Endodermal cell (in vitro differentiated cells): ENCODE results near the gene CXCL16. TPM values are rescaled to one million over a fixed set of nuclear protein-coding genes. Genes with fewer than 3 reads are reported as not detected.

ENCODE experiments used
- DNase-seq: peaks from one replicate; pipeline ENCODE4 v3.0.0-alpha.2; 2017
- H3K27ac ChIP-seq: 2 replicates; pipeline ENCODE4 v1.5.1; 2013; ENCODE audit warnings: mild to moderate bottlenecking, low read depth, low read length, moderate library complexity
- H3K27me3 ChIP-seq: 2 replicates; pipeline ENCODE4 v1.6.1; 2013; ENCODE audit warnings: mild to moderate bottlenecking, low read length, moderate library complexity; ENCODE audit not compliant: insufficient read depth, control insufficient read depth, poor library complexity, severe bottlenecking
- H3K36me3 ChIP-seq: 2 replicates; pipeline ENCODE4 v1.7.0; 2013; ENCODE audit warnings: mild to moderate bottlenecking, low read length, moderate library complexity; ENCODE audit not compliant: control insufficient read depth, insufficient read depth
- H3K4me1 ChIP-seq: one replicate; pipeline ENCODE4 v1.7.0; 2013; ENCODE audit warnings: low read length; ENCODE audit not compliant: control insufficient read depth, insufficient read depth
- H3K4me3 ChIP-seq: 2 replicates; pipeline ENCODE4 v1.5.1; 2013; ENCODE audit warnings: mild to moderate bottlenecking, low read length, moderate library complexity
- H3K9ac ChIP-seq: 2 replicates; pipeline ENCODE4 v1.6.1; 2013; ENCODE audit warnings: mild to moderate bottlenecking, low read length, moderate library complexity; ENCODE audit not compliant: poor library complexity, severe bottlenecking; ENCODE audit errors: extremely low read depth
- H3K9me3 ChIP-seq: 2 replicates; pipeline ENCODE4 v1.6.1; 2013; ENCODE audit warnings: mild to moderate bottlenecking, low read length, moderate library complexity; ENCODE audit not compliant: control insufficient read depth
- H3K27ac Mint-ChIP-seq: 2 replicates; pipeline ENCODE4 v1.8.0; 2020; ENCODE audit warnings: mixed read lengths
- H3K27me3 Mint-ChIP-seq: 2 replicates; pipeline ENCODE4 v1.8.0; 2021; ENCODE audit warnings: mild to moderate bottlenecking, mixed read lengths; ENCODE audit not compliant: insufficient read depth
- H3K36me3 Mint-ChIP-seq: 2 replicates; pipeline ENCODE4 v1.8.0; 2020; ENCODE audit warnings: low read depth, mixed read lengths
- H3K4me1 Mint-ChIP-seq: 2 replicates; pipeline ENCODE4 v1.8.0; 2020; ENCODE audit warnings: mixed read lengths
- H3K4me3 Mint-ChIP-seq: 2 replicates; pipeline ENCODE4 v1.8.0; 2020; ENCODE audit warnings: mild to moderate bottlenecking, moderate library complexity, mixed read lengths
- H3K9me3 Mint-ChIP-seq: 2 replicates; pipeline ENCODE4 v1.8.0; 2020; ENCODE audit warnings: mild to moderate bottlenecking, mixed read lengths
- WGBS, 2 experiments: methylation state at CpG; one replicate each; pipeline versions ENCODE4 v1.1.5 to v1.1.7; 2013; ENCODE audit warnings: missing lambda C conversion rate in 2 of 2, mixed read lengths in 1 of 2; ENCODE audit not compliant: insufficient coverage in 1 of 2, insufficient read length in 1 of 2; 5-methylcytosine and 5-hydroxymethylcytosine counted together
- total RNA-seq, 2 donors: library from RNA; stranded (reverse); fragmentation: NEBNext Ultra II Directional in 1 of 2; extraction: Animal tissue kit (Norgen Biotek cat#: 25700) in 1 of 2; gene quantifications; 2 replicates in 1 of 2; 3 replicates in 1 of 2; pipeline ENCODE4 v1.2.1, GENCODE V29; 2021
- TF ChIP-seq, protein P1 (sequence below): fragments of 200-600 bp; sonication (generic); conservative IDR thresholded peaks from 2 replicates; pipeline ENCODE4 v1.5.0; 2021; ENCODE audit warnings: antibody characterized with exemption, mild to moderate bottlenecking

CXCL16 gene
- total RNA-seq, 2 donors from 2014 or later = 0.60 to 0.73 TPM

DNA sequence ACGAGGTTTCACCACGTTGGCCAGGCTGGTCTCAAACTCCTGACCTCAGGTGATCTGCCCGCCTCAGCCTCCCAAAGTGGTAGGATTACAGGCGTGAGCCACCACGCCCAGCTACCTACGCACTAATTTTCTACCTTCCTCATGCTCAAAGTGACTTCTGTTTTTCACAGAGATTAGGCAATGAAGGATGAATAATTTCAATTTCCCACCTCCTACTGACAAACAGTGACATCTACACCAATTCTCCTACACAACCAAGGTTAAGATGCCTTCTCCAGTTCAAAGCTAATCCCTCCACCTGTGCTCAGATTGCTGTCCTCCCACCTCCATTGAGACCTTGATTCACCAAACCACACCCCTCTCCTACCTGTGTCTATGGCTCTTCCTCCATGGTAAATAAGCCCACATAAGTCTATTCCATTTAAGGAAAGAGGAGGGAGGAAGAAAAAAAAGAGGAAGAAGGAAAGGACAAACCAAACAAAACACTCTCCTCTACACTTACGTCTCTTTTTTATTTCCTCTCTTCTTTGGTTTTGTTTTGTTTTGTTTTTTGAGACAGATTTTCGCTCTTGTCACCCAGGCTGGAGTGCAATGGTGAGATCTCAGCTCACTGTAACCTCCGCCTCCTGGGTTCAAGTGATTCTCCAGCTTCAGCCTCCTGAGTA lies 13.9 kb downstream of the CXCL16 start:
- Mint-ChIP-seq H3K4me1 (peaks cover 3% of the 10 kb centered on the region), H3K4me3 (no peak overlapping the region), H3K27ac (no peak overlapping the region), H3K9me3 (no peaks in the 10 kb centered on the region), H3K36me3 (peaks cover 4% of the 10 kb centered on the region), H3K27me3 (peaks cover 10% of the 10 kb centered on the region)
- Histone ChIP-seq H3K27ac (no peak overlapping the region), H3K9me3 (no peaks in the 10 kb centered on the region), H3K4me3 (no peak overlapping the region), H3K27me3 (no peaks in the 10 kb centered on the region), H3K36me3 (no peaks in the 10 kb centered on the region), H3K9ac (no peak overlapping the region), H3K4me1 (no peaks in the 10 kb centered on the region)
- 68 to 92% methylated on average over 4 to 8 of the region's 9 CpGs for WGBS, 2 experiments
- TF ChIP-seq, protein P1, sequence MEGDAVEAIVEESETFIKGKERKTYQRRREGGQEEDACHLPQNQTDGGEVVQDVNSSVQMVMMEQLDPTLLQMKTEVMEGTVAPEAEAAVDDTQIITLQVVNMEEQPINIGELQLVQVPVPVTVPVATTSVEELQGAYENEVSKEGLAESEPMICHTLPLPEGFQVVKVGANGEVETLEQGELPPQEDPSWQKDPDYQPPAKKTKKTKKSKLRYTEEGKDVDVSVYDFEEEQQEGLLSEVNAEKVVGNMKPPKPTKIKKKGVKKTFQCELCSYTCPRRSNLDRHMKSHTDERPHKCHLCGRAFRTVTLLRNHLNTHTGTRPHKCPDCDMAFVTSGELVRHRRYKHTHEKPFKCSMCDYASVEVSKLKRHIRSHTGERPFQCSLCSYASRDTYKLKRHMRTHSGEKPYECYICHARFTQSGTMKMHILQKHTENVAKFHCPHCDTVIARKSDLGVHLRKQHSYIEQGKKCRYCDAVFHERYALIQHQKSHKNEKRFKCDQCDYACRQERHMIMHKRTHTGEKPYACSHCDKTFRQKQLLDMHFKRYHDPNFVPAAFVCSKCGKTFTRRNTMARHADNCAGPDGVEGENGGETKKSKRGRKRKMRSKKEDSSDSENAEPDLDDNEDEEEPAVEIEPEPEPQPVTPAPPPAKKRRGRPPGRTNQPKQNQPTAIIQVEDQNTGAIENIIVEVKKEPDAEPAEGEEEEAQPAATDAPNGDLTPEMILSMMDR = no peak
- DNase-seq = no peak

DNA sequence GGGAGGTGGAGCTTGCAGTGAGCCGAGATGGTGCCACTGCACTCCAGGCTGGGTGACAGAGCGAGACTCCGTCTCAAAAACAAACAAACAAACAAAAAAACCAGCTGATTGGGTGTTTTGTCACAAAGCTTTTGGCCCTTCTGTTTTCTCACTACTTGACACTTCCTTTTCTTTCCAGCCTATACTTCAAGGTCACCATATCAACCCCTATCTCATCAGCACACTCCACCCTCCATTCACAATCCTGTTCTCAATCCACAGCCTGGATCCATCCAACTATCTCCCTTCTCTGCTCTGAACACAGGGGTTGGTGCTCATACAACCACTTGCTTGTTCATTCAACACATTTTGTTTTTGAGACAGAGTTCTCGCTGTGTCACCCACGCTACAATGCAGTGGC lies 15.1 kb downstream of the CXCL16 start:
- Histone ChIP-seq H3K9me3 (no peaks in the 10 kb centered on the region), H3K4me3 (no peak overlapping the region), H3K4me1 (no peaks in the 10 kb centered on the region), H3K9ac (no peak overlapping the region), H3K27ac (no peak overlapping the region), H3K36me3 (no peaks in the 10 kb centered on the region), H3K27me3 (no peaks in the 10 kb centered on the region)
- H3K27ac Mint-ChIP-seq = no peak overlapping the region
- TF ChIP-seq, protein P1 = no peak
- peaks cover 10% of the 10 kb centered on the region for H3K27me3 Mint-ChIP-seq
- no peaks in the 10 kb centered on the region for H3K4me1 Mint-ChIP-seq
- no peaks in the 10 kb centered on the region for H3K9me3 Mint-ChIP-seq
- no peak for DNase-seq
- no peak overlapping the region for H3K4me3 Mint-ChIP-seq
- H3K36me3 Mint-ChIP-seq = peaks cover 13% of the 10 kb centered on the region
- WGBS, 2 experiments = 88 to 100% methylated on average over 1 to 5 of the region's 5 CpGs

DNA sequence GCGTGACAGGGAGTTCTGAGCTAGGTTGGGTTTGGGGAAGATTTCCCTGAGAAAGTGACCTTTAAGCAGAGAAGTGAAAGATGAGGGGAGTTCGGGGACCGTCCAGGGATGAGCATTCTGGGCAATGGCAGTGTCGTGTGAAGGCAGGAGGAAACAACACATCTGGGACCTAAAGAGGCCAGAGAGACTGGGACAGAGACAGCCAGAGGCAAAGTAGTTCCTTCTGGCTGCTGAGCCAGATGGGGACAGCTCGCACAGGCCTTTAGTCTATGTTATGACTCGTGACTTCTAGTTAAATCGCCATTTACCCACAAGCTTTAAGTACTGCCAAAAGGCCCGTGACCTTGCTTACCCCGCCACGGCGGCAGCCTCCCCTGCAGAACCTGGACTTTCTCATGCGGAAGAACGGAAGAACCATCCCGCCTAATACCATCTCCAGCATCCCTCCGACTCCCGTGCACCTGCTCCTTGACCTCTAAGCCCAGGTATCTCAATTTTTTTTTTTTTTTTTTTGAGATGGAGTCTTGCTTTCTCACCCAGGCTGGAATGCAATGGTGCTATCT lies 17.0 kb downstream of the CXCL16 start:
- H3K4me3 Mint-ChIP-seq = no peak overlapping the region
- peaks cover 8% of the 10 kb centered on the region for H3K27me3 Mint-ChIP-seq
- no peaks in the 10 kb centered on the region for H3K9me3 Mint-ChIP-seq
- Histone ChIP-seq H3K9ac (no peak overlapping the region), H3K27ac (no peak overlapping the region), H3K9me3 (no peaks in the 10 kb centered on the region), H3K27me3 (no peaks in the 10 kb centered on the region), H3K4me3 (no peak overlapping the region), H3K36me3 (no peaks in the 10 kb centered on the region), H3K4me1 (no peaks in the 10 kb centered on the region)
- H3K4me1 Mint-ChIP-seq = no peaks in the 10 kb centered on the region
- TF ChIP-seq, protein P1 = no peak
- no peak overlapping the region for H3K27ac Mint-ChIP-seq
- 93 to 95% methylated on average over 16 of the region's 16 CpGs for WGBS, 2 experiments
- DNase-seq = no peak
- H3K36me3 Mint-ChIP-seq = peaks cover 21% of the 10 kb centered on the region
